Nephron (organoid): ENCODE data around the gene CORO2A.
A peak's percentile ranks its signal among the peaks of the same experiment; 100 is the strongest.

ENCODE experiments used
- H3K27ac Mint-ChIP-seq, 3 experiments: 2 replicates each; pipeline ENCODE4 v1.8.0; 2020; ENCODE audit warnings: mixed read lengths in 3 of 3, mild to moderate bottlenecking in 2 of 3, moderate library complexity in 1 of 3
- H3K27me3 Mint-ChIP-seq: 2 replicates; pipeline ENCODE4 v1.8.0; 2021; ENCODE audit warnings: low read depth, mild to moderate bottlenecking, moderate library complexity, mixed read lengths
- H3K36me3 Mint-ChIP-seq: 2 replicates; pipeline ENCODE4 v1.8.0; 2020; ENCODE audit warnings: low read depth, mixed read lengths
- H3K4me1 Mint-ChIP-seq: 2 replicates; pipeline ENCODE4 v1.8.0; 2020; ENCODE audit warnings: mixed read lengths
- H3K4me3 Mint-ChIP-seq, 3 experiments: 2 replicates each; pipeline ENCODE4 v1.8.0; 2020; ENCODE audit warnings: mild to moderate bottlenecking in 3 of 3, mixed read lengths in 3 of 3, moderate library complexity in 2 of 3
- H3K9me3 Mint-ChIP-seq: 2 replicates; pipeline ENCODE4 v1.8.0; 2020; ENCODE audit warnings: mixed read lengths
- CTCF ChIP-seq, 3 experiments: fragments of 200-600 bp; sonication (generic); IDR thresholded peaks; one replicate each; pipeline ENCODE4 v1.5.0; 2021; ENCODE audit warnings: antibody characterized with exemption in 3 of 3; ENCODE audit not compliant: unreplicated experiment in 3 of 3

CORO2A gene

GRCh38 chr9:98085058-98085457 is 107.4 kb downstream of the CORO2A start:
- Mint-ChIP-seq H3K27ac (no peak overlapping the region), H3K4me3 (no peak overlapping the region), H3K27me3 (peaks cover 6% of the 10 kb centered on the region), H3K4me1 (no peaks in the 10 kb centered on the region), H3K36me3 (peaks cover 14% of the 10 kb centered on the region), H3K9me3 (no peaks in the 10 kb centered on the region)
- no peak for TF ChIP-seq CTCF (IDR thresholded peaks at IDR 0.05; ENCODE audit: unreplicated experiment in 3 of 3)

- peaks cover 17% of the 10 kb centered on the region for H3K36me3 Mint-ChIP-seq
- H3K4me3 Mint-ChIP-seq: no peak overlapping the region
- H3K27ac Mint-ChIP-seq: no peak overlapping the region
- peaks cover 3% of the 10 kb centered on the region for H3K27me3 Mint-ChIP-seq
- H3K4me1 Mint-ChIP-seq: no peaks in the 10 kb centered on the region
- TF ChIP-seq CTCF (IDR thresholded peaks at IDR 0.05; ENCODE audit: unreplicated experiment in 3 of 3): no peak
- H3K9me3 Mint-ChIP-seq: no peaks in the 10 kb centered on the region
Measured at GRCh38 chr9:98084396-98084795, 108.0 kb downstream of the CORO2A start.

GRCh38 chr9:98083566-98084183 is 108.8 kb downstream of the CORO2A start:
- peaks cover 22% of the 10 kb centered on the region for H3K36me3 Mint-ChIP-seq
- no peaks in the 10 kb centered on the region for H3K4me1 Mint-ChIP-seq
- peak overlapping the region in 1 of 3 experiments; percentile 12 for H3K27ac Mint-ChIP-seq
- H3K27me3 Mint-ChIP-seq: peaks cover 3% of the 10 kb centered on the region
- no peaks in the 10 kb centered on the region for H3K9me3 Mint-ChIP-seq
- TF ChIP-seq CTCF (IDR thresholded peaks at IDR 0.05; ENCODE audit: unreplicated experiment in 3 of 3): no peak
- H3K4me3 Mint-ChIP-seq: no peak overlapping the region

GRCh38 chr9:98083061-98083501 is 109.4 kb downstream of the CORO2A start:
- Mint-ChIP-seq H3K4me3 (no peak overlapping the region), H3K27ac (no peak overlapping the region), H3K9me3 (no peaks in the 10 kb centered on the region), H3K27me3 (peaks cover 3% of the 10 kb centered on the region), H3K4me1 (no peaks in the 10 kb centered on the region), H3K36me3 (peaks cover 23% of the 10 kb centered on the region)
- TF ChIP-seq CTCF (IDR thresholded peaks at IDR 0.05; ENCODE audit: unreplicated experiment in 3 of 3): no peak

- TF ChIP-seq CTCF (IDR thresholded peaks at IDR 0.05; ENCODE audit: unreplicated experiment in 3 of 3): no peak
- H3K9me3 Mint-ChIP-seq: no peaks in the 10 kb centered on the region
- no peaks in the 10 kb centered on the region for H3K4me1 Mint-ChIP-seq
- H3K36me3 Mint-ChIP-seq: peaks cover 27% of the 10 kb centered on the region
- no peak overlapping the region for H3K27ac Mint-ChIP-seq
- H3K4me3 Mint-ChIP-seq: no peak overlapping the region
- H3K27me3 Mint-ChIP-seq: peaks cover 3% of the 10 kb centered on the region
Measured at GRCh38 chr9:98081477-98082219, 110.8 kb downstream of the CORO2A start.

- TF ChIP-seq CTCF (IDR thresholded peaks at IDR 0.05; ENCODE audit: unreplicated experiment in 3 of 3): no peak
- peaks cover 27% of the 10 kb centered on the region for H3K36me3 Mint-ChIP-seq
- H3K9me3 Mint-ChIP-seq: no peaks in the 10 kb centered on the region
- H3K27me3 Mint-ChIP-seq: no peaks in the 10 kb centered on the region
- no peak overlapping the region for H3K4me3 Mint-ChIP-seq
- H3K27ac Mint-ChIP-seq: no peak overlapping the region
- no peaks in the 10 kb centered on the region for H3K4me1 Mint-ChIP-seq
Measured at GRCh38 chr9:98080780-98081179, 111.7 kb downstream of the CORO2A start.
